ENCODE data around the gene MYO1E.
"Not testable (repeated sequence)": the region's sequence is repeated elsewhere in the genome, so short reads cannot be mapped to it uniquely, and the experiment has no call there.

The MYO1E gene

DNA sequence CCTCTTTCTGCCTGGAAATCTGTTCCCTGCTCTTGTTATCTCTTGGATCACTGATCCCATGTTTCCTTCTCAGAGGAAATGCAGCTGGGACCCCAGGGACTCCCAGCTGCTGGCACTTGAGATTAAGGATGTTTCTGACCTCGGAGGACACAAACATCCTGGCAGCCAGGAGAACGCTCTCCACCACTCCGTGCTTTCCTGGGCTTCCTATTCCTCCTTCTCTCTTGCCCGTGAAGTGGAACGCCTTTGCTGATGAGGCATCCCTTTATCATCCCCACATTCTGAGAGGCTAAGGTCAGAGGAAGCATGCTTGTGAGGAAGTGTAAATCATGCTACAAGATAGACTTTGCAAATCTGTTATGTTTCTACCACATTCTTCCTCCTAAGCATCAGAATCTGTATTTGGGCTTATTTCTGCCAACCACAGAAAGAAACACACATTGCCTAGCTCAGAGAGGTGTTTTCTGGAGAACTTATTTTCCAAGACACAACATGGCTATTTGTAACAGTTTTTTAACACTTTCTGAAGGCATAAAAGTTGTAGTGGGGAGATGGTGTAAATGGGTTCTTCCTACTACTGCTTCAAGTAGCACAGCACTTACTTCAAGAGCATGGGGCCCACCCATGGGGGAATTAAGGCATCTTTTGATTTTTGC lies 191.6 kb downstream of the MYO1E start:
- no peak for DNase-seq

DNA sequence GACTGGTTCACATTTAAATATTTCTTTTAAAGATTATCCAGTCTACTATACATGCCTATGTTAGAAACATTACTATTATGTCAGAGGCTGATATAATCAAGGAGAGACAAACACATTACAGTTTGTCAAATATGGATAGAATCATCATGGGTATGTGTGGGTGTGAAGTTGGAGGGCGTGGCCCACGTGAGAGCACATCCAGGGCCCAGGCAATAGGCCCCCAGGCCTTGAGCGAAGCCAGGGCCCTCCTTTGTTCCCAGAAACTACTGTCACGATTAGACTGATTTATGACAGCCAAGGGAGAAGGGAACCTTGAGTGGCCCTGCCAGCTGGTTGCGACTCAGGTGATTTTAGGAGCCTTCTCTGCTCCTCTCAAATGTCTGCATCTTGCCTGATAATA lies 193.0 kb downstream of the MYO1E start:
- DNase-seq, result no peak

GRCh38 chr15:59178151-59178695 lies 194.4 kb downstream of the MYO1E start:
- no peak for DNase-seq

DNA sequence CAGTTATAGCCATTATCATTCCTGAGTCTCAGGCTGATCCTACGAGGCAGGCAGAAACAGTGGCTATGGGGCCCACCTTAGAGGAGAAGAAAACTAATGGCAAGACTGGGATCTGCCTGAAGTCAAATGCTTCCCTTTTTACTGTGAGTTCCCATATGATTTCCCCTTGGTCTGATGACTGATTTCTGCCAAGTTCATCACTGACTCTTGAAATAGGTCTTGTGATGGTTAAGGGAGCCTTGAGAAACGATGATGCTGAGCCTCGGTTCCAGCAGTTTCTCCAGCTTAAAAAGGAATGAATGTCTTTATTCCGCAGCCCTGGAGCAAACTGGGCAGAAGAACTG lies 195.4 kb downstream of the MYO1E start:
- no peak for DNase-seq

GRCh38 chr15:59176653-59177316 lies 195.9 kb downstream of the MYO1E start:
- no peak for DNase-seq

DNA sequence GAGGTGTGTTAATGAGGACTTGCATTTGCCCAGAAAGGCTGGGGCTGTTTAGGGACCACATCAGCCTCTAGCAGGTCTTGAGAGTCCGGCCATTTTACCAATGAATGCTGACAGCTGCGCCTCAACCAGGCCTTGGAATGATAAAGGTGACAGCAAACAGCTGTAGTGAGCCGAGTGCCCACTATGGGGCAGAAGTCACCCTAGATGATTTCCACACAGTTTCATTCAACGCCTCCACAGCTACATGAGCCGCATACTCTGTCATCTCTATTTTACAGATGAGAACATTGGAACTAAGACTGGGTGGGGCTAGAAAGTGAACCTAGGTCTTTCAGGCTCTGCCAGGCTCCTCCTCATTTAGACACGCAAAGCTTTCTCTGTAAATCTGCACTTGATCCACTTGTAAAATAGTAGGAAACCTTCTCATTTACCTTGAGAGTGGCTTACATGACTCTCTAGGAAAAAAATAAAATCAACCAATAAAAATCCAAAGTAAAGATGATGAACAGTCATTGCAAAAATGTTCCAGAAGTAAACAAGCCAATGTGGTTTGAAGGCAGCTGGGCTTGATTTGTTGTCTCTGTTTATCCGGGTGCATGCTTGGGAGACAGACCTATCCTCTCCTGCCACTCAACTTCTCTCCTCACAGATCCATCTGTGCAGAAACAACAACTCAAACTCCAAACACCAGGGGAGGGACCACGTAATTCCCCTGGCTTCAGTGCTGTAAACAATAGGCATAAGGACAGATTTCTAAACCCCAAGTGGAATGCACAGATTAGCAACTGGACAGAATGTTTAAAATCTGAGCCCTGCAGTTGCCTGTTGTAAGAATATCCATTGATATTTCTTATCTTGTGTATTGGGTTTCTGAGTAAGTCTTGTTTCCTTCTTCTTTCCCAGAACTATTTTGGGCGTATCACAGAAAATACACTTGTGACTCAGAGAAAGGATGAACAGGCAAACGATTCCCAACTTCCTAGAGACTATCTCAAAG lies 197.5 kb downstream of the MYO1E start:
- DNase-seq, result peak; percentile 25

DNA sequence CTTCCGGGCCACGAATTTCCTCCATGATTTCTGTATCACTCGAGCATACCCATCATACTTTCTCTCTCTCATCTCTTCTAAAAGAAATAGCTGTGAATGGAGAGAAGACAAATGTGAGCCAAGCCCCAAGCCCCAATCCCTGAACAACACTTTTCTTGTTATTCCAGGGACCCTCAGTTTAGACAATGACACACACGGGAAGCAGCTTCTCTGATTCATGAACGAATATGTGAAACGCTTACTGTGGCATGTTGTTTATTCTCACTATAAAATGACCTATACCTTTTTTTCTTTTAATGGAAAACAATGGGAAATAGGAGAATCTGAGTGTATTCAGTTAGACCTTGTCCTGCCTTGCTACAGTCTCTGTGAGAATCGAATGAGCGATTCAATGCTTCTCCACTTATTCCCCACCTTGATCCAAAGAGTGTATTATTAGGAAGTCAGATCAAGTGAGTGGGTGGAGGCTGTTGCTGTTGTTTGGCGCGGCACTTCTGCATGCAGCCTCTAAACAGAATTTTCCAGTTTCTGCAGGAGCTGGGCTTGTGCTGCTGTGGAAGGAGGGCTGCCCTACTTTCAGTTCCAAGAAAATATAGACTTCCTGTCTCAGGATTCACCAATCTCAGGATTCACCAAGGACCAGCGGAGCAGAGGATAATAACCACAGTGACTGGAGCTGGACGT lies 198.4 kb downstream of the MYO1E start:
- no peak for DNase-seq

DNA sequence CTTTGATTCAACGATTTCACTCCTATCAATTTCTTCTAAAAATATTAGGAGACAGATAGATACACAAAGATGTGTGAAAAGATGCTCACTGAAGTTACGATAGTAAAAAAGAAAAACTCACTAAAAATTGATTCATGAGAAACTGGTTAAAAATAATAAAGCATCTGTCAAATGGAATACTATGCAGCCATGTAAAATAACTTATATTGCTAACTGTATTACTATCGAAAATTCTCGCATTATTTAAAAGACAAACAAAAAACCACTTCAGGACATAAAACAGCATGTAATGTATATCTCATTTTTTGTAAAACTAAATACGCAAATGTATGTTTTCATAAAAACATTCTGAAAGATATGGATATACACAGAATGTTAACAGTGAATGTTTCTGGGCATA lies 199.5 kb downstream of the MYO1E start:
- DNase-seq, result no peak

- no peak for DNase-seq
Measured at GRCh38 chr15:59172289-59172901, 200.3 kb downstream of the MYO1E start.

- DNase-seq, result no peak
Measured at GRCh38 chr15:59171067-59171397, 201.6 kb downstream of the MYO1E start.

DNA sequence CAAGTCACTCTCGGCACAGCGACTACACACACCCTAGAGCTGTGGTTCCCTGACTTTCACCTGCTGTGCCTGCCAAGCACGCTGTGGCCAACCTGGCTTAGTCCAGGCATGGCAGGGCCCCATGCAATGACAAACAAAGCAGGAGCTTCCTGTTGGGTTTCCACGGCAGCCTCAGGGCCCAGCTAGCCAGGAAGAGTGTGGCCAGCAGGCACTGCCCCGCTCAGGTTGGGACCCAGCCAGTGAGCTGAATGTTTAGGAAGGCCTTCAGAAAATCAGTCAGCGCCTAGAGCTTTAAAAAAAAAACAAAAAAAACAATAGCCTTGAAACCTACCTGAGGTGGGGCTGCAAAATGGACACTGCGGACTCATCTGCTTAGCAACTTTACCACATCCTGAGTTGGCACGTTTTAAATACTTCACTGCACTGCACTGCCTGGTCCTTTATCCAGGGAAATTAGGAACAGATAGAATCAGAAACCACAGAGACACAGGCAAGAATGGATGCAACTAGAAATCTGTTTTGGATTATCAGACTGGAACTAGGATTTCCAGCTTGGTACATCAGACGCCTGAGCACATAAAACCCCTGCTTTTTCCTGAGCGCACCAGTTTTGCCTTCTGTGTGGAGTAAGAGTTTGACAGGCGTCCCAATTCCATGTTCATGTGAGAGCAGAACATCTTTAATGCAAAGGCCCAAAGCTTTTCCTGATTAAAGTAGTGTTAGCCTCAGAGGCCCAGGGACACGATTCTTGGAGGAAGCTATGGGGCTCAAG lies 202.2 kb downstream of the MYO1E start:
- DNase-seq, result no peak

GRCh38 chr15:59169251-59169708 lies 203.4 kb downstream of the MYO1E start:
- no peak for DNase-seq

- DNase-seq, result no peak
Measured at GRCh38 chr15:59168536-59168935, 204.1 kb downstream of the MYO1E start.

DNA sequence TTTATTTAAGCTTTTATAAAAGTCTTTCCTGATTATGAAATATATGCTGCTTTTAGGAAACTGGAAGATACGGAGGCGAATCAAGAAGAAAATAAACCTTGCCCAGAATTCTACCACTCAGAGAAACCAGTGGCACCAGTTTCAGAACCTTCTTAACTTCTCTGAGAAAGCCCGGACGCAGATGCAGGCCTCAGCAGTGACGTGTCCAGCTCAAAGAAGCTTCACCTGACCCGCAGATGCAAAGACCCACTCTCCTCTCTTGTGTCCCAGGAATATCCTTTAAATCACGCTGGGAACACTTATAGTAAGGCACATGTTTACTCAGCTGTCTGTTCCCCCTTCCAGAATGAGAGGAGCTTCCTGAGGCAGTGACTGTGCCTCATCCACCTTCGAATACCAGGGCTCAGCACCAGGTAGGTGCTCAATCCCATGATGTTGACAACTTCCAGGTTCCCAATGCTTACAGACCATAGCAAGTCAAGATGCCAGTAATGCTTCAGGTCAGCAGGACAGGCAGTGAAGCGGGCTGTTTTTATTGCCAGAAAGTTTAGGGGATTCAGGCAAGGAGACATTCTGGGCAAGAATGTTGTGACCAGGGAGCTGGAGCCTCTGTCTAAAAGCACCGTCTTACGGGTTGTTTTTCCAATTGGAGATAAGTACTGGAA lies 205.9 kb downstream of the MYO1E start:
- DNase-seq, result no peak

DNA sequence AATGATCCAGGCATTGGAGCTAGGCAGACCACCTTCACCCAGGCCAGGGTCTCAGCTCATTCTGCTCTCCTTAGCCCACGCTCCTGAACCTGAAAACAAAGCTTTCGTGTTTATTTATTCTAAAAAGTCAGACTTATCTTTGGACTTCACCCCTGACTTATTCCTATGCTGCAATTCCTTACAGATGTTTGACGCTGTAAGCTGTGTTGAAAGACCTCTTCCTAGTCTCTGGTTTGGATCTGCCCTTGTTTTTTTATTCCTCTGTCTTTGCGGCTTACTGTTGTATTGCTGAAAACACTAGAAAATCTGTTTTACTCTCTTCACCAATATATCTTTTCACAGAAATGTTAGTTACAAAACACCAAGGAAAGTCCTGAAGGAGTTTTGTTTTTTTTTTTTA lies 206.5 kb downstream of the MYO1E start:
- DNase-seq, result no peak

GRCh38 chr15:59165726-59166125 lies 206.9 kb downstream of the MYO1E start:
- DNase-seq, result no peak

DNA sequence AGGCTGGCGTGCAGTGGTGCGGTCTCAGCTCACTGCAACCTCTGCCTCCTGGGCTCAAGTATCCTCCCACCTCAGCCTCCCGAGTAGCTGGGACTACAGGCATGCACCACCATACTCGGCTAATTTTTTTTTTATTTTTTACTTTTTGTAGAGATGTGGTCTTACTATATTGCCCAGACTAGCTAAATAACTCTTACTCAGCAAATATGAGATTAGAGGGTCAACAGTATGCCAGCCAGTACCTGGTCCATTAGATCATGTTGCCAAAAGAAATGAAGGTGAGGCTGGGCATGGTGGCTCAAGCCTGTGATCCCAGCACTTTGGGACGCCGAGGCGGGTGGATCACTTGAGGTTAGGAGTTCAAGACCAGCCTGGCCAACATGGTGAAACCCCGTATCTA lies 210.6 kb downstream of the MYO1E start:
- not testable (repeated sequence) for DNase-seq

DNA sequence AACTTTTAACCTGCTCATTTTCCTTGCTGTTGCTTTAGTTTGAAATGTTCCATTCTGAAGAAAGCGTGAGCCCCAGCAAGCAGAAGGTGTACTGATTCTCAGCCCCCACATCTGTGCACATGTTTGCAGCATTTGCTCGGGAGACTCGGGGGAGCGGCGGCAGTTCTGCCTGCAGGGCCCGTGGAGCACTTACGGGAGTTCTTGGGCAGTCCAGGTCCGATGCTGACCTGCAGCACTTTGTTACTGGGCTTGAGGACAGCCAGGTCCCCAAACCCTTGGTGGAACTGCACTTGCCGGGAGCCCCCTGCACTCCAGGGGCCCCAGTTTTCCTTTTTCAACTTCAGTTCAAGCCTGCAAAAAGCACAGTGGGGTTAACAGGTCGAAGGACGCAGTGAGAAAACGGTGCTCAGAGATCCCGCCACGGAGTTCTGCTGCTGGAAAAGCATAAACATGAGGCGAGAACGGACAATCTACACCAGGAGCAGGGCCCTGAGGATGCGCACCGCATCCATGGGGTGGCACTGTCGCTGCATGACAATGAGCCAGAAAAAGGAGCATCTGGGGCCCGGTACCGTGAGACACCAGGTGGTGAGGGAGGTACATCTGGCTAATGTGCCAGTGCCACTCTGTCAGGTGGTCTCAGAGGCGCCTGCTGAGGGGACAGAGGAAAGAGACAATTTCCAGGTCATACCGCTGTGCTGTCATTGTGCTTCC lies 211.6 kb downstream of the MYO1E start:
- peak; percentile 10 for DNase-seq

GRCh38 chr15:59159210-59159609 lies 213.5 kb downstream of the MYO1E start:
- no peak for DNase-seq

GRCh38 chr15:59158701-59159034 lies 214.0 kb downstream of the MYO1E start:
- no peak for DNase-seq

All from activated CD4-positive, alpha-beta T cell treated with anti-CD3 and anti-CD28 coated beads, Interleukin-2, amount 50 U/mL, for 1 hour (primary cell).